Activated CD4-positive, alpha-beta T cell treated with anti-CD3 and anti-CD28 coated beads for 24 hours (primary cell): ENCODE data around the gene MARCO.
"Not testable (repeated sequence)": the region's sequence is repeated elsewhere in the genome, so short reads cannot be mapped to it uniquely, and the experiment has no call there.

Source experiments
- DNase-seq, 2 donors: peaks; one replicate each; pipeline ENCODE4 v3.0.0-alpha.2; 2020; ENCODE audit warnings: low read depth in 2 of 2

Gene MARCO

GRCh38 chr2:118929059-118929458, 12.9 kb upstream of the MARCO start:
- DNase-seq = no peak

DNA sequence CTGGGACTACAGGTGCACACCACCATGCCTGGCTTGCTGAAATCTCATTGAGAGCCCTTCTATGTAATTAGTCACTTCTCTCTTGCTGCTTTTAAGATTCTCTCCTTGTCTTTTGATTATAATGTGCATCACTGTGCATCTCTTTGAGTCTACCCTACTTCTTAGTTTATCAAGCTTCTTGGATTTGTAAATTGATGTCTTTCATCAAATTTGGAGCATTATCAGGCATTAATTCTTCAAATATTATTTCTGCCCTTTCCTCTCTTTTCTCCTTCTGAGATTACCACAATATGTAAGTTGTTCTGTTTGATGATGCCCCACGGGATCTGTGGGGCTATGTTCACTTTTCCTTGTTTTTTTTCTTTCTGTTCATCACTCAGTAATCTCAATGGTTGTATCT, 9.0 kb upstream of the MARCO start:
- no peak for DNase-seq

GRCh38 chr2:118936306-118936705, 5.7 kb upstream of the MARCO start:
- DNase-seq = no peak

- no peak for DNase-seq
Measured at GRCh38 chr2:118936936-118937335, 5.1 kb upstream of the MARCO start.

DNA sequence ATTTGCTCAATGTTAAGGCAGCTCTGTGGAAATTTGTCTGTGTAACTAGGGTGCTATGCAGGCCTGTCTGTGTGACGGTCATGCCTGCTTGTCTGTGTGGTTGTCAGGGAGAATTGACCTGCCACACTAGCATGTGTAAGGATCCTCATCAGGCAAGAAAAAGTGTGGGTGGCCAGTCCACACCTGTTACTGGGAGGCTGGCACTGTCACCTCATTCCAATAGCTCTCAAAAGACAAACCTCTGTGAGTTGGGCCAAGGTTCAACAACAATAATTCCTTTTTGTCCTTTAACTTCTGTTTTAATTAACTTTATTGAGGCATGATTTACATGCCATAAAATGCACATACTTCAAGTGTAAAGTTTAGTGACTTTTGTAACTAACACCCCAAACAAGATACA, 4.2 kb upstream of the MARCO start:
- no peak for DNase-seq

DNA sequence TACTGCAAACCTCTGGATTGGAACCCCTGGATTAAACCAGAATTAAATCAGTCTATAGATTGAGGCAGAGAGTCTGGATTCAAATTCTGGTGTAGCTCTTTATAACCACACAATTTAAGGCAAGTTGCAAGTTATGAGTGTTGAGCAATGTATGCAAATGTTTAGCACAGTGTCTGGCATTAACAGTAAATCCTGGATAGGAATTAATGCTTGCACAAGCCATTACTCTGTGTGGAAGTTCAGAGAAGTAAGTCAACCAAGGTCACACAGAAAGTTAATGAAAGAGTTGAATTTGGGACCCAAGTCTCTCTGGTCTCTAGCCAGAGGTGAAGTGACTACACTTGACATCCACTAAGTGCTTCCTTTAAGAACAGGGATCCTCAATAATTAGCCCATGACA, 2.0 kb upstream of the MARCO start:
- DNase-seq = no peak

GRCh38 chr2:118940486-118941120, 1.4 kb upstream of the MARCO start:
- DNase-seq = no peak

- DNase-seq = no peak
Measured at GRCh38 chr2:118943286-118943685, 1.3 kb downstream of the MARCO start.

GRCh38 chr2:118945881-118946280, 3.9 kb downstream of the MARCO start:
- DNase-seq = no peak

GRCh38 chr2:118948266-118948665, 6.3 kb downstream of the MARCO start:
- DNase-seq = not testable (repeated sequence)

DNA sequence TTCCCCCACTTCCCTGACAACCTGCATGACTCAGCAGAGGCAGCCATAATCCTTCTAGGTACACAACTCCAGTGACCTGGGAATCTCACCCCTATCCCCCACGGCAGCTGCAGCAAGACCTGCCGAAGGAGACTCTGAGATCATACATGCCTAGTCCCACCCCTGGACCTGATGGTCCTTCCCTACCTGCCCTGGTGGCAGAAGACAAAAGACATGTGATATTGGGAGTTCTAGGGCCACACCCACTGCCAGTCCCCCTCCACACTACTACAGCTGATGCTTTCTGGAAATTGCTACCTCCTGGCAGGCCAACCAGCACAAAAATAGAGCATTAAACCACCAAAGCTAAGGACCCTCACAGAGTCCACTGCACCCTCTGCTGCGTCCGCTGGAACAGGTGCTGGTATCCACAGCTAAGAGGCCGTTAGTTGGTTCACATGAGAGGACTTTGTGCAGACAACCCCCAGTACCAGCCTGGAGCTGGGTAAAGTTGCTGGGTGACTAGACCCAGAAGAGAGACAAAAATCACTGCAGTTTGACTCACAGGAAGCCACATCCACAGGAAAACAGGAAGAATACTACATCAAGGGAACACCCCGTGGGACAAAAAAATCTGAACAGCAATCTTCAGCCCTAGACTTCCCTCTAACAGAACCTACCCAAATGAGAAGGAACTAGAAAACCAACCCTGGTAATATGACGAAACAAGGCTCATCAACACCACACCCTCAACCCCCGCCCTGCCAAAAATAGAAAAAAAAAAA, 12.5 kb downstream of the MARCO start:
- DNase-seq = no peak

DNA sequence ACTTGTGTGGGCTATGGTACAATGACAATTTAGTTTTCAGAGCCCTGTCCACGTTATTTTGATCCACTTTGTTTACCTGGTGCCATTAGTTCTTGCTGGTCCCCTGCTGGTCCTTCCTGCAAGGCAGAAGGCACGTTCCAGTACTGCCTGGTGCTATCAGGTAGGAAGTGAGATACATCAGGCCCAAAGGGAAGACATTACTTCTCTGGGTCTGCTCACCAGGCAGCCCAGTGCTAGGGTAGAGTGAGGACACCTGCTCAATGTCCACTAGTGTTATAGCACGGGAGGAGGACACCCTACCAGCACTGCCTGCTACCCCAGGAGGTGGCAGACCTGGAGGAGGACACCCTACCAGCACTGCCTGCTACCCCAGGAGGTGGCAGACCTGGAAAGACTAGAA, 23.7 kb downstream of the MARCO start:
- no peak for DNase-seq

GRCh38 chr2:118967124-118967880, 25.3 kb downstream of the MARCO start:
- no peak for DNase-seq

DNA sequence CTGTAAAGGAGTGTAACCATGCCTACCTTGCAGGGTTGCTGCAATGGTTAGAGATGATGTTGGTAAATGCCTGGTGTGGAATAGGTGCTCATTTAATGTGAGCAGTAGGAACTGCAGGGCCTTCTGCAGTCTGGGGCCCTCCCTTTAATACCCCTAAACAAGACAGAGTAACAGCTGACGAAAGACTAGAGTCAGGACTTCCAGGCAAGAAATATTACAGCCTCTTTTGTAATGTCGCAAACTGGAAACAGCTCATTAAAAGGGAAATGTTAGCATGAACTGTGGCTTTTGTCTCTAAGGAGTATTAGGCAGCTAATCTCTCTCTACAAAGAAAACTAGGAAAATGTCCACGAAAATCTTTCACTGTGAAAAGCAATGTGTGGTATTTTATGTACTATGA, 26.0 kb downstream of the MARCO start:
- no peak for DNase-seq

- no peak for DNase-seq
Measured at GRCh38 chr2:118968961-118969733, 27.2 kb downstream of the MARCO start.

DNA sequence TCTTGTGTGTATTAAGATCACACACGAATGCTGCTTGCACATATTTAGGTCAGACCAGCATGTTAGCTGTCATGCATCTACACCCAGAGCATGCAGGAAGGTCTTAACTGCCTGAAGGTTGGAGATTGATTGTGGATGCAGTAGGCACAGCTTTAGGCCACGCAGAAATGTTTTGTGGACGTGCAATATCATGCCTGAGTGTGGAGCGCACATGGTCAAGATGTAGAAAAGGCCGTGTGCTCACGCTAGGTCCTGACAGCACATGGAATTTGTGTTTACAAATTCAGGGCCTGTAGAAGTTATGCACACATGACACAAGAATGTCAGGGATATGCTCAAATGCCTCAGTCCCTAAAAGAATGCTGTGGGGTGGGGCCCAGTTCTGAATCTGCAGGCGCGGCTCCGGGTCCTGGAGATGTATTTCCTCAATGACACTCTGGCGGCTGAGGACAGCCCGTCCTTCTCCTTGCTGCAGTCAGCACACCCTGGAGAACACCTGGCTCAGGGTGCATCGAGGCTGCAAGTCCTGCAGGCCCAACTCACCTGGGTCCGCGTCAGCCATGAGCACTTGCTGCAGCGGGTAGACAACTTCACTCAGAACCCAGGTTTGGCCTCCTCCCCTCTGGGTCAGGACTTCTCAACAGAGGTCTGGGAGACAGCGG, 27.9 kb downstream of the MARCO start:
- no peak for DNase-seq

DNA sequence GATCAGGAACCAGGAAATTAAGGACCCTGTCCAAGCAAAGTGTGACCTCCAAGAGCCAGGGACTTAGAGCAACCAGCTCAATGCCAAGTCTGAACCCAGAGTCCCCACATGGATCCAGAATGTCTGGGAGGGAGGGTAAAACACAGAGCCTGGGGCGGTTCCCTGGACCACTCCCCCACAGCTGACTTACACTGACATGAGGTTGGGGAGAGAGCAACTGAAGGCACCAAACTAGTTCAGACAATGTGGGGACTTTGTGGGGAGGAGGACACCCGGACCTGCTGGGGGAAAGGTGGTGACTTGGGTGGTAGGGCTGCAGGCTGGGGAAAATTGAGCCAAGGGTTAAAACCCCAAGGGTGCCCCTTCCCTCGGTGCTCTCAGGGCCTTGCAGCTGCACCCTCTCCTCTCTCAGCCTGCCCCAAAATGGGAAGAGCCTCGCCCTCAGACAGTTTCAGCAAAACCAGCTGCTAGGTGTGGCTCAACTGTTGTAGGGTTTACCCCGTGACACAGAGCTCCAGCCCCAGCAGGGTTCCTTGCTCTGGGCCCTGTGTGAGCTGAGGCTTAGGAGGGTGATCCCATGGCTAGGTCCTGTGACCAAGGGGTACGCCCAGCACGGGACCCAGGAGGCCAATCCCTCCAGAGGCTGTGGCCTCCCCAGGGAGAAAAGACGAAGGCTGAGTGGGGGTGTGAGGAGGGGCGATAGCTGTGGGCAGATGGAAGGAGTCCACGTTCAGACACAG, 28.6 kb downstream of the MARCO start:
- DNase-seq = no peak

- DNase-seq = no peak
Measured at GRCh38 chr2:118971245-118972122, 29.5 kb downstream of the MARCO start.

GRCh38 chr2:118973542-118973951, 31.6 kb downstream of the MARCO start:
- no peak for DNase-seq
